SU-DHL-6 (cell line): ENCODE data around the gene RNF141.

ENCODE experiments used
- H2AFZ ChIP-seq: fragments of 200-600 bp; sonication (generic); 2 replicates; pipeline ENCODE4 v1.6.1; 2014; ENCODE audit warnings: low read depth, mild to moderate bottlenecking, moderate library complexity, mixed read lengths, antibody characterized with exemption, low read length; ENCODE audit not compliant: severe bottlenecking
- H3F3A ChIP-seq: fragments of 200-600 bp; shearing (Covaris generic); 2 replicates; pipeline ENCODE4 v1.6.0; 2016; ENCODE audit warnings: antibody characterized with exemption, mild to moderate bottlenecking; ENCODE audit not compliant: insufficient read depth
- H3K27ac ChIP-seq: fragments of 200-600 bp; sonication (generic); 2 replicates; pipeline ENCODE4 v1.5.1; 2016; ENCODE audit warnings: low read depth, mild to moderate bottlenecking, low read length, moderate library complexity, mixed read lengths
- H3K27me3 ChIP-seq: fragments of 200-600 bp; sonication (generic), shearing (Covaris generic); 2 replicates; pipeline ENCODE4 v1.6.0; 2014; ENCODE audit warnings: mild to moderate bottlenecking, low read length
- H3K36me3 ChIP-seq: fragments of 200-600 bp; sonication (generic); 2 replicates; pipeline ENCODE4 v1.6.1; 2014; ENCODE audit warnings: mild to moderate bottlenecking, low read length, mixed read lengths
- H3K4me2 ChIP-seq: fragments of 300-600, 200-600 bp; shearing (Covaris generic), sonication (generic); 2 replicates; pipeline ENCODE4 v1.6.0; 2014; ENCODE audit warnings: low read length, low read depth, mild to moderate bottlenecking; ENCODE audit not compliant: poor library complexity, severe bottlenecking
- H3K4me3 ChIP-seq: fragments of 200-600 bp; sonication (generic); 2 replicates; pipeline ENCODE4 v1.5.1; 2014; ENCODE audit warnings: antibody characterized with exemption, low read length, mild to moderate bottlenecking, mixed read lengths; ENCODE audit not compliant: insufficient read depth, poor library complexity, severe bottlenecking
- H3K79me2 ChIP-seq: fragments of 200-600 bp; sonication (generic); 2 replicates; pipeline ENCODE4 v1.6.1; 2014; ENCODE audit warnings: mild to moderate bottlenecking, low read length, moderate library complexity; ENCODE audit not compliant: insufficient read depth
- H3K9ac ChIP-seq: fragments of 200-600 bp; sonication (generic); 2 replicates; pipeline ENCODE4 v1.7.0; 2014; ENCODE audit warnings: mild to moderate bottlenecking, low read length
- H3K9me2 ChIP-seq: fragments of 200-600 bp; sonication (generic); replicated peaks from 2 replicates; pipeline ENCODE4 v1.6.1; 2014; ENCODE audit warnings: low read length; ENCODE audit not compliant: insufficient read depth
- H3K9me3 ChIP-seq: fragments of 200-600 bp; sonication (generic); 2 replicates; pipeline ENCODE4 v1.6.1; 2014; ENCODE audit warnings: low read length, mixed read lengths; ENCODE audit not compliant: insufficient read depth
- H4K20me1 ChIP-seq: fragments of 200-600 bp; sonication (generic); 2 replicates; pipeline ENCODE4 v1.6.1; 2014; ENCODE audit warnings: low read depth, mild to moderate bottlenecking, antibody characterized with exemption, low read length, moderate library complexity, mixed read lengths
- EZH2phosphoT487 ChIP-seq: fragments of 200-600 bp; sonication (generic), shearing (Covaris generic); conservative IDR thresholded peaks from 2 replicates; pipeline ENCODE4 v1.6.1; 2018; ENCODE audit warnings: mild to moderate bottlenecking, antibody characterized with exemption, low read length, moderate library complexity, mixed read lengths
- TF ChIP-seq, protein P1 (sequence below): fragments of 200-600 bp; sonication (generic); IDR thresholded peaks from one replicate; pipeline ENCODE4 v1.5.1; 2017; ENCODE audit warnings: antibody characterized with exemption, mild to moderate bottlenecking, low read length, moderate library complexity; ENCODE audit not compliant: insufficient read depth, poor library complexity, severe bottlenecking

The RNF141 gene

DNA sequence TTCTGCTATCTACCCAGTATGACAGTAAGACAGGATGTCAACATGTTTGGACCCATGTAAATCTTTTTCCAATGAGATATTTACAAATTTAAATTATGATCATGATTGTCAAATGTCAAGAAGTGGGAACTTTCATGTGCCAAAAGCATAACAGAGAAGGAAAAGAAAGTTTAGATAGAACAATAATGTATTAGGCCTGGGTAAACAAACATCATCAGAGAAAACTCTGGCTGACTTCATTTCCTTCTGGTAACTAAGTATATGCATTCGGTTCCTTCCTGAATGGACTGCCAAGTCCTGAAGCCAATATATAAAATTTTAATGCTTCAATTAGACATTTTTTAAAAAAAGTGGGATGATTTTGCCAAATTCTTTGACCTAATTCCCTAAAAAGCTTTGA is 16.5 kb downstream of the RNF141 start:
- Histone ChIP-seq H3K27ac (no peak overlapping the region), H3K4me3 (no peak overlapping the region), H3K36me3 (0 out of 2 replicates have a peak, but pooled peaks cover 3% of the 10 kb centered on the region), H3K4me2 (no peak overlapping the region), H3K9me3 (no peaks in the 10 kb centered on the region), H3K79me2 (no peaks in the 10 kb centered on the region), H3F3A (no peaks in the 10 kb centered on the region), H3K9me2 (no peaks in the 10 kb centered on the region), H2AFZ (no peak overlapping the region), H4K20me1 (no peaks in the 10 kb centered on the region), H3K9ac (no peak overlapping the region), H3K27me3 (no peaks in the 10 kb centered on the region)
- TF ChIP-seq, protein P1, sequence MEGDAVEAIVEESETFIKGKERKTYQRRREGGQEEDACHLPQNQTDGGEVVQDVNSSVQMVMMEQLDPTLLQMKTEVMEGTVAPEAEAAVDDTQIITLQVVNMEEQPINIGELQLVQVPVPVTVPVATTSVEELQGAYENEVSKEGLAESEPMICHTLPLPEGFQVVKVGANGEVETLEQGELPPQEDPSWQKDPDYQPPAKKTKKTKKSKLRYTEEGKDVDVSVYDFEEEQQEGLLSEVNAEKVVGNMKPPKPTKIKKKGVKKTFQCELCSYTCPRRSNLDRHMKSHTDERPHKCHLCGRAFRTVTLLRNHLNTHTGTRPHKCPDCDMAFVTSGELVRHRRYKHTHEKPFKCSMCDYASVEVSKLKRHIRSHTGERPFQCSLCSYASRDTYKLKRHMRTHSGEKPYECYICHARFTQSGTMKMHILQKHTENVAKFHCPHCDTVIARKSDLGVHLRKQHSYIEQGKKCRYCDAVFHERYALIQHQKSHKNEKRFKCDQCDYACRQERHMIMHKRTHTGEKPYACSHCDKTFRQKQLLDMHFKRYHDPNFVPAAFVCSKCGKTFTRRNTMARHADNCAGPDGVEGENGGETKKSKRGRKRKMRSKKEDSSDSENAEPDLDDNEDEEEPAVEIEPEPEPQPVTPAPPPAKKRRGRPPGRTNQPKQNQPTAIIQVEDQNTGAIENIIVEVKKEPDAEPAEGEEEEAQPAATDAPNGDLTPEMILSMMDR = no peak
- no peak for TF ChIP-seq EZH2phosphoT487

DNA sequence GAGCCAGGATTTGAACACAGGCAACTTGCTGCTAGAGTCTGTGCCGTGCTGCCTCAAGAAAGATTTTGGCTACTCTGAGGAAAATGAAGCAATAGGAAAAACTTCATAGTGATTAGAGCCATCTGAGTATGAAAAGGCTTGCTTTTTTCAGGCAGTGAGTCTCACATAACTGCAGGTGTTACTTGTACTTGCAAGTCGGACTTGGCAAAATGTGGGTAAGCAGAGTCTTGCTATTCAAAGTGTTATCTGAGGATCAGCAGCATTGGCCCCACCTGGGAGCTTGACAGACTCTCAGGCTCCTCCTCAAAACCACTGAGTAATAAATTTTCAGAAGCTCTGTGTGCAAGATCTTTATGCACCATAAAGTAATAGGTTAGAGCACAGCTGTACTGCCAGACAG is 18.1 kb downstream of the RNF141 start:
- TF ChIP-seq EZH2phosphoT487 = no peak
- TF ChIP-seq, protein P1 = no peak
- Histone ChIP-seq H3K27me3 (no peaks in the 10 kb centered on the region), H3K9me2 (no peaks in the 10 kb centered on the region), H3K4me2 (no peak overlapping the region), H4K20me1 (no peaks in the 10 kb centered on the region), H3K9me3 (no peaks in the 10 kb centered on the region), H3K9ac (no peak overlapping the region), H3K27ac (no peak overlapping the region), H3K36me3 (no peaks in the 10 kb centered on the region), H3K4me3 (no peak overlapping the region), H3K79me2 (no peaks in the 10 kb centered on the region), H3F3A (no peaks in the 10 kb centered on the region), H2AFZ (no peak overlapping the region)

DNA sequence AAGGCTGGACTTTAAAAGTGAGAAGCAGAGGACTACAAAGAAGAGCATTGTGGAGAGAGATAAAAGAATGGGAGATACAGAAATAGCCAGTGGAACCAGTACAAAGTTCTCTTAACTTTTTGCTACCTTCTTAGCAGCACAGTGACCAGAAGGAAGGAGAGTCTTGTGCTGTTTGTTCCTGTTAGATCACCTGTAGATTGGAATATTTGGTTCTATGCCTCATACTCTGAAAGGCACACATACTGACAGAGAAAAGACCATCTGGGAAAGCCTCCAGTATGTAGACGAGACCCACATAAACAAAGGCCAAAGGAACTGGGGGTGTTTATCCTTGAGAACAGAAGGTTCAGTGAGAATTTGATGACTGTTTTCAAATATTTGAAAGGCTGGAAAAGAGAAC is 18.7 kb downstream of the RNF141 start:
- Histone ChIP-seq H2AFZ (no peak overlapping the region), H3K27me3 (no peaks in the 10 kb centered on the region), H4K20me1 (0 out of 2 replicates have a peak, but pooled peaks cover 2% of the 10 kb centered on the region), H3K79me2 (no peaks in the 10 kb centered on the region), H3K4me2 (no peak overlapping the region), H3K27ac (no peak overlapping the region), H3F3A (no peaks in the 10 kb centered on the region), H3K36me3 (no peaks in the 10 kb centered on the region), H3K4me3 (no peak overlapping the region), H3K9me2 (no peaks in the 10 kb centered on the region), H3K9ac (no peak overlapping the region), H3K9me3 (no peaks in the 10 kb centered on the region)
- TF ChIP-seq, protein P1 = no peak
- no peak for TF ChIP-seq EZH2phosphoT487
